Loucy (cell line): ENCODE data around the gene PPIL4.

Experiments
- H2AFZ ChIP-seq: fragments of 200-600 bp; sonication (generic); 2 replicates; pipeline ENCODE4 v1.6.0; 2016; ENCODE audit warnings: antibody characterized with exemption, mild to moderate bottlenecking, low read length, moderate library complexity
- H3F3A ChIP-seq: fragments of 200-600 bp; 2 replicates; pipeline ENCODE4 v1.6.0; 2016; ENCODE audit warnings: antibody characterized with exemption, low read depth, mild to moderate bottlenecking
- H3K27me3 ChIP-seq: fragments of 200-600 bp; sonication (generic); 2 replicates; pipeline ENCODE4 v1.6.1; 2014; ENCODE audit warnings: low read length, mild to moderate bottlenecking; ENCODE audit not compliant: insufficient read depth, poor library complexity, severe bottlenecking
- H3K36me3 ChIP-seq: fragments of 200-600 bp; sonication (generic); 2 replicates; pipeline ENCODE4 v1.6.1; 2016; ENCODE audit warnings: low read length; ENCODE audit not compliant: insufficient read depth
- H3K4me1 ChIP-seq: fragments of 200-600 bp; sonication (generic); 2 replicates; pipeline ENCODE4 v1.5.1; 2014; ENCODE audit warnings: low read length, mild to moderate bottlenecking; ENCODE audit not compliant: insufficient read depth, poor library complexity, severe bottlenecking
- H3K4me2 ChIP-seq: fragments of 200-600 bp; sonication (generic); 2 replicates; pipeline ENCODE4 v1.6.0; 2014; ENCODE audit warnings: antibody characterized with exemption, low read length, low read depth, mild to moderate bottlenecking; ENCODE audit not compliant: poor library complexity, severe bottlenecking
- H3K4me3 ChIP-seq: fragments of 200-600 bp; sonication (generic); 2 replicates; pipeline ENCODE4 v1.5.1; 2014; ENCODE audit warnings: low read length, mild to moderate bottlenecking, mixed read lengths; ENCODE audit not compliant: poor library complexity, severe bottlenecking
- H3K79me2 ChIP-seq: fragments of 200-600 bp; sonication (generic); 2 replicates; pipeline ENCODE4 v1.6.1; 2014; ENCODE audit warnings: low read length; ENCODE audit not compliant: insufficient read depth
- H3K9ac ChIP-seq: fragments of 200-600 bp; sonication (generic); 2 replicates; pipeline ENCODE4 v1.6.0; 2014; ENCODE audit warnings: mild to moderate bottlenecking, low read depth, low read length, moderate library complexity; ENCODE audit not compliant: poor library complexity, severe bottlenecking
- H3K9me2 ChIP-seq: fragments of 200-600 bp; sonication (generic); replicated peaks from 2 replicates; pipeline ENCODE4 v1.6.1; 2016; ENCODE audit warnings: low read depth, low read length, mixed read lengths
- H3K9me3 ChIP-seq: fragments of 200-600 bp; sonication (generic); 2 replicates; pipeline ENCODE4 v1.6.1; 2014; ENCODE audit warnings: mild to moderate bottlenecking, antibody characterized with exemption, low read length, low read depth; ENCODE audit not compliant: insufficient read depth
- H4K20me1 ChIP-seq: fragments of 200-600 bp; sonication (generic); 2 replicates; pipeline ENCODE4 v1.6.0; 2014; ENCODE audit warnings: antibody characterized with exemption, low read length, mild to moderate bottlenecking; ENCODE audit not compliant: insufficient read depth, poor library complexity, severe bottlenecking
- EZH2phosphoT487 ChIP-seq: fragments of 200-600 bp; IDR thresholded peaks from 2 replicates; pipeline ENCODE4 v1.6.1; 2018; ENCODE audit warnings: antibody characterized with exemption, mild to moderate bottlenecking, moderate library complexity, borderline replicate concordance
- TF ChIP-seq, protein P1 (sequence below): fragments of 200-600 bp; sonication (generic); conservative IDR thresholded peaks from 2 replicates; pipeline ENCODE4 v1.5.1; 2014; ENCODE audit warnings: mild to moderate bottlenecking, antibody characterized with exemption, low read length

PPIL4 gene

GRCh38 chr6:149541139-149541538 lies 4.7 kb downstream of the PPIL4 start:
- H4K20me1 ChIP-seq, result peaks cover 25% of the 10 kb centered on the region
- no peaks in the 10 kb centered on the region for H3K9me3 ChIP-seq
- no peaks in the 10 kb centered on the region for H3F3A ChIP-seq
- H3K4me1 ChIP-seq, result peaks cover 29% of the 10 kb centered on the region
- no peak overlapping the region for H3K9ac ChIP-seq
- no peaks in the 10 kb centered on the region for H3K27me3 ChIP-seq
- peaks cover 45% of the 10 kb centered on the region for H3K79me2 ChIP-seq
- H3K36me3 ChIP-seq, result peaks cover 23% of the 10 kb centered on the region; the same call in 1 of the 2 replicates
- H3K9me2 ChIP-seq, result no peaks in the 10 kb centered on the region
- H2AFZ ChIP-seq, result no peak overlapping the region
- no peak for TF ChIP-seq EZH2phosphoT487
- TF ChIP-seq, protein P1, sequence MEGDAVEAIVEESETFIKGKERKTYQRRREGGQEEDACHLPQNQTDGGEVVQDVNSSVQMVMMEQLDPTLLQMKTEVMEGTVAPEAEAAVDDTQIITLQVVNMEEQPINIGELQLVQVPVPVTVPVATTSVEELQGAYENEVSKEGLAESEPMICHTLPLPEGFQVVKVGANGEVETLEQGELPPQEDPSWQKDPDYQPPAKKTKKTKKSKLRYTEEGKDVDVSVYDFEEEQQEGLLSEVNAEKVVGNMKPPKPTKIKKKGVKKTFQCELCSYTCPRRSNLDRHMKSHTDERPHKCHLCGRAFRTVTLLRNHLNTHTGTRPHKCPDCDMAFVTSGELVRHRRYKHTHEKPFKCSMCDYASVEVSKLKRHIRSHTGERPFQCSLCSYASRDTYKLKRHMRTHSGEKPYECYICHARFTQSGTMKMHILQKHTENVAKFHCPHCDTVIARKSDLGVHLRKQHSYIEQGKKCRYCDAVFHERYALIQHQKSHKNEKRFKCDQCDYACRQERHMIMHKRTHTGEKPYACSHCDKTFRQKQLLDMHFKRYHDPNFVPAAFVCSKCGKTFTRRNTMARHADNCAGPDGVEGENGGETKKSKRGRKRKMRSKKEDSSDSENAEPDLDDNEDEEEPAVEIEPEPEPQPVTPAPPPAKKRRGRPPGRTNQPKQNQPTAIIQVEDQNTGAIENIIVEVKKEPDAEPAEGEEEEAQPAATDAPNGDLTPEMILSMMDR, result no peak
- H3K4me2 ChIP-seq, result no peak overlapping the region
- H3K4me3 ChIP-seq, result no peak overlapping the region

GRCh38 chr6:149534742-149535141 lies 11.1 kb downstream of the PPIL4 start:
- Histone ChIP-seq H3F3A (no peaks in the 10 kb centered on the region), H3K4me3 (no peak overlapping the region), H2AFZ (no peak overlapping the region), H3K36me3 (peaks cover 69% of the 10 kb centered on the region; the same call in 1 of the 2 replicates), H3K4me2 (no peak overlapping the region), H3K79me2 (no peaks in the 10 kb centered on the region), H3K27me3 (no peaks in the 10 kb centered on the region), H3K9ac (no peak overlapping the region), H3K4me1 (no peaks in the 10 kb centered on the region), H4K20me1 (no peaks in the 10 kb centered on the region), H3K9me3 (no peaks in the 10 kb centered on the region), H3K9me2 (no peaks in the 10 kb centered on the region)
- TF ChIP-seq, protein P1, result no peak
- TF ChIP-seq EZH2phosphoT487, result no peak

DNA sequence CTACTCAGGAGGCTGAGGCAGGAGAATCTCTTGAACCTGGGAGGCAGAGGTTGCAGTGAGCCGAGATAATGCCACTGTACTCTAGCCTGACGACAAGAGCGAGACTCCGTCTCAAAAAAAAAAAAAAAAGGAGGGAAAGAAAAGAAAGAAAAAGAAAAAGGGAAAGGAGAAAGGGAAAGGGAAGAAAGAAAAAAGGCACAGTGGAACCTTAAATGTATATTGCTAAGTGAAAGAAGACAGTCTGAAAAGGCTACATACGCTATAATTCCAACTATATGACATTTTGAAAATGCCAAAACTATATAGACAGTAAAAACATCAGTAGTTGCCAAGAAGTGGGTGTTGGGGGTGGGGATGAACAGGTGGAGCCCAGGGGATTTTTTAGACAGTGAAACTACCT lies 16.2 kb downstream of the PPIL4 start:
- H3K9me3 ChIP-seq, result no peaks in the 10 kb centered on the region
- H3K79me2 ChIP-seq, result no peaks in the 10 kb centered on the region
- H2AFZ ChIP-seq, result no peak overlapping the region
- H3K4me1 ChIP-seq, result no peaks in the 10 kb centered on the region
- H3K9ac ChIP-seq, result no peak overlapping the region
- H4K20me1 ChIP-seq, result no peaks in the 10 kb centered on the region
- no peaks in the 10 kb centered on the region for H3F3A ChIP-seq
- TF ChIP-seq, protein P1, result no peak
- TF ChIP-seq EZH2phosphoT487, result no peak
- no peaks in the 10 kb centered on the region for H3K9me2 ChIP-seq
- H3K36me3 ChIP-seq, result peaks cover 78% of the 10 kb centered on the region; the same call in 1 of the 2 replicates
- no peak overlapping the region for H3K4me3 ChIP-seq
- H3K4me2 ChIP-seq, result no peak overlapping the region
- no peaks in the 10 kb centered on the region for H3K27me3 ChIP-seq
